ENCODE data around the gene CREB5. TPM values are rescaled to one million over a fixed set of nuclear protein-coding genes. Genes with fewer than 3 reads are reported as not detected.

The CREB5 gene
- total RNA-seq, 4 donors from 2014 or later = 6.6 to 18.6 (median 12.6) TPM

DNA sequence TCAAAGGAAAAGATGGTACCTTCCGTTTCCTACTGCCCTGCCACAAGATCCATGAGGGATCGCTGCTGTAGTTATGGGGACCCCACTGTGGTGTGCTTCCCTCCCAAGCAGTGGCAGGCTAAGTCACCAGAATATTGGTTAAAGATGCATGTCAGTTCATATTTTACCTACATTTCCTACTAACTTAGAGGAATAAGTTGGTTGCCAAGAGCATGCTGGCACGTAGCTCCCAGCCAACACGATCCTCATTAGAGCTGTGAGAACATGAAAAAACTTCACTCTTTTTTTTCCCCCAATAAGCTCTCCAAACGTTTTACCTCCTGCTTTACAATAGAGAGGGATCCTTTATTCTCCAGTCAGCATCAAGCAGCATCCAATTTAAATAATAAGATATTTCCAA is 342.1 kb downstream of the CREB5 start:
- Histone ChIP-seq H3K27me3 (no peaks in the 10 kb centered on the region), H3K9me3 (no peaks in the 10 kb centered on the region), H3K27ac (replicated peaks in 1 of 4) (peak overlapping the region; percentile 10 to 15 (median 12)), H3K36me3 (no peaks in the 10 kb centered on the region), H3K4me3 (no peak overlapping the region), H3K4me1 (peaks cover 0 to 8% (median 2%) of the 10 kb centered on the region in 4 donors)
- DNase-seq (ENCODE audit: extremely low spot score) = no peak
- intact Hi-C loops (cut with DNase I) = no loop called here
- WGBS = 76% methylated on average over 5 of the region's 5 CpGs
- TF ChIP-seq POLR2A (IDR thresholded peaks at IDR 0.05; ENCODE audit: low read depth) (no peak), EP300 (IDR thresholded peaks at IDR 0.05) (no peak), POLR2AphosphoS5 (IDR thresholded peaks at IDR 0.05) (no peak)
- TF ChIP-seq, protein P1, sequence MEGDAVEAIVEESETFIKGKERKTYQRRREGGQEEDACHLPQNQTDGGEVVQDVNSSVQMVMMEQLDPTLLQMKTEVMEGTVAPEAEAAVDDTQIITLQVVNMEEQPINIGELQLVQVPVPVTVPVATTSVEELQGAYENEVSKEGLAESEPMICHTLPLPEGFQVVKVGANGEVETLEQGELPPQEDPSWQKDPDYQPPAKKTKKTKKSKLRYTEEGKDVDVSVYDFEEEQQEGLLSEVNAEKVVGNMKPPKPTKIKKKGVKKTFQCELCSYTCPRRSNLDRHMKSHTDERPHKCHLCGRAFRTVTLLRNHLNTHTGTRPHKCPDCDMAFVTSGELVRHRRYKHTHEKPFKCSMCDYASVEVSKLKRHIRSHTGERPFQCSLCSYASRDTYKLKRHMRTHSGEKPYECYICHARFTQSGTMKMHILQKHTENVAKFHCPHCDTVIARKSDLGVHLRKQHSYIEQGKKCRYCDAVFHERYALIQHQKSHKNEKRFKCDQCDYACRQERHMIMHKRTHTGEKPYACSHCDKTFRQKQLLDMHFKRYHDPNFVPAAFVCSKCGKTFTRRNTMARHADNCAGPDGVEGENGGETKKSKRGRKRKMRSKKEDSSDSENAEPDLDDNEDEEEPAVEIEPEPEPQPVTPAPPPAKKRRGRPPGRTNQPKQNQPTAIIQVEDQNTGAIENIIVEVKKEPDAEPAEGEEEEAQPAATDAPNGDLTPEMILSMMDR (IDR thresholded peaks at IDR 0.05) = no peak

DNA sequence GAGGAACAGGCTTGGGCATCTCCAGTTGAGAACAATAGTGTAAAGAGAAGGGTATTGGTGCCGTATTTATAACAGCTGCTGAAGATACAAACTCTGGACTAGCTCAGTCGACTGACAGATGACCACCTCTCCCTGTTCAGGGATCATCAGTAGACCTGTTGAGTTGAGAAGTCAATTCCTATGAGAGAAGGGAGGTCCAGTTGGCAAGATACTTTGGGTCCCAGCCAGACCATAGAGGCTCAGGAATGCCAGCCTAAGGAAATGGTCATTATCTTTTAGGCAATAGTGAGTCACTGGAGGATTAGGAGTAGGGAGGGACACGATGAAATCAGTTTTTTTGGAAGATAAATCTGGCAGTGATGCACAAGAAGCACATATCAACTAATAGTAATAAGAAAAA is 342.9 kb downstream of the CREB5 start:
- H3K9me3 ChIP-seq = no peaks in the 10 kb centered on the region
- no peak overlapping the region for H3K4me3 ChIP-seq
- no peak for TF ChIP-seq EP300 (IDR thresholded peaks at IDR 0.05)
- TF ChIP-seq POLR2A (IDR thresholded peaks at IDR 0.05; ENCODE audit: low read depth) = no peak
- TF ChIP-seq POLR2AphosphoS5 (IDR thresholded peaks at IDR 0.05) = peak in 1 of 2 donors; percentile 29
- TF ChIP-seq, protein P1 (IDR thresholded peaks at IDR 0.05) = no peak
- H3K27ac ChIP-seq (replicated peaks in 1 of 4) = peak overlapping the region in 2 of 4 donors; percentile 12 to 15
- no peaks in the 10 kb centered on the region for H3K36me3 ChIP-seq
- intact Hi-C loops (cut with DNase I) = no loop called here
- no peaks in the 10 kb centered on the region for H3K27me3 ChIP-seq
- H3K4me1 ChIP-seq = peaks cover 0 to 9% (median 5%) of the 10 kb centered on the region in 4 donors
- WGBS = 59% methylated on average over 3 of the region's 3 CpGs
- DNase-seq (ENCODE audit: extremely low spot score) = no peak

- H3K4me1 ChIP-seq = peaks cover 0 to 9% (median 5%) of the 10 kb centered on the region in 4 donors
- no peak overlapping the region for H3K27ac ChIP-seq (replicated peaks in 1 of 4)
- 100% methylated on average over 4 of the region's 5 CpGs for WGBS
- intact Hi-C loops (cut with DNase I) = no loop called here
- no peak for DNase-seq (ENCODE audit: extremely low spot score)
- H3K36me3 ChIP-seq = no peaks in the 10 kb centered on the region
- no peaks in the 10 kb centered on the region for H3K27me3 ChIP-seq
- H3K9me3 ChIP-seq = no peaks in the 10 kb centered on the region
- no peak overlapping the region for H3K4me3 ChIP-seq
- TF ChIP-seq, protein P1 (IDR thresholded peaks at IDR 0.05) = no peak
- TF ChIP-seq EP300 (IDR thresholded peaks at IDR 0.05) = no peak
- no peak for TF ChIP-seq POLR2A (IDR thresholded peaks at IDR 0.05; ENCODE audit: low read depth)
- no peak for TF ChIP-seq POLR2AphosphoS5 (IDR thresholded peaks at IDR 0.05)
Observed at GRCh38 chr7:28758186-28758585, 345.9 kb downstream of the CREB5 start.

DNA sequence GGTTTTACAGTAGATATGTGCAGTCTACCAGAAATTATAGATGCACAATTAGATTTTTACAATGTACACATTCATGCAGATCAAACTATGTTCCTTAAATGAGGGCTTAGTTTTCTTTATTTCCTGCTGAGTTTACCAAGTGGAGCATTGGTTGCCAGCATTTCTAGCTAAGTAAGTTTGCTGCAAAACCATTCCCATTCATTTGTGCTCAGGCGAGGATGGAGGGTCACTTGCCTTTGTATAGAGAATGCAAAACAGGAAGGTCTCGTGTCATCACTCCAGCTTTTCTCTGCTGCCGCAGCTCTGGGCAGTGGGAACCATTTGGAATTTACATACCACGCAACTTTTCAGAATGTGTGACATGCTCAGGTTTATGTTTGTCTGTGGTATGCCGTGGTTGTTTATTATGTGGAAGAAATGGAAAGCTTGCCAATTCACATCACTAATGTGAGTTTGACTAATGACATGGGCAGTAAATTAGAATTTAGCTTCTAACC is 347.2 kb downstream of the CREB5 start:
- TF ChIP-seq POLR2A (IDR thresholded peaks at IDR 0.05; ENCODE audit: low read depth) = no peak
- TF ChIP-seq, protein P1 (IDR thresholded peaks at IDR 0.05) = no peak
- TF ChIP-seq EP300 (IDR thresholded peaks at IDR 0.05) = no peak
- no peak for TF ChIP-seq POLR2AphosphoS5 (IDR thresholded peaks at IDR 0.05)
- 60% methylated on average over 5 of the region's 5 CpGs for WGBS

GRCh38 chr7:28761505-28761904 is 349.2 kb downstream of the CREB5 start:
- Histone ChIP-seq H3K36me3 (no peaks in the 10 kb centered on the region), H3K9me3 (no peaks in the 10 kb centered on the region), H3K27me3 (no peaks in the 10 kb centered on the region), H3K4me1 (peaks cover 0 to 9% (median 6%) of the 10 kb centered on the region in 4 donors), H3K4me3 (no peak overlapping the region), H3K27ac (replicated peaks in 1 of 4) (no peak overlapping the region)
- no peak for DNase-seq (ENCODE audit: extremely low spot score)
- intact Hi-C loops (cut with DNase I) = no loop called here
- WGBS = 83% methylated on average over 2 of the region's 2 CpGs
- TF ChIP-seq EP300 (IDR thresholded peaks at IDR 0.05) (no peak), POLR2A (IDR thresholded peaks at IDR 0.05; ENCODE audit: low read depth) (no peak), POLR2AphosphoS5 (IDR thresholded peaks at IDR 0.05) (no peak)
- TF ChIP-seq, protein P1 (IDR thresholded peaks at IDR 0.05) = no peak

More for the DNA sequence above, 347.2 kb downstream of the CREB5 start:
- Histone ChIP-seq H3K27me3 (no peaks in the 10 kb centered on the region), H3K36me3 (no peaks in the 10 kb centered on the region), H3K4me1 (peaks cover 0 to 9% (median 5%) of the 10 kb centered on the region in 4 donors), H3K27ac (replicated peaks in 1 of 4) (no peak overlapping the region), H3K4me3 (no peak overlapping the region), H3K9me3 (no peaks in the 10 kb centered on the region)
- DNase-seq (ENCODE audit: extremely low spot score) = no peak
- intact Hi-C loops (cut with DNase I) = no loop called here

All from esophagus muscularis mucosa (tissue), 4 donors.